ENCODE data around the gene NKX2-2. TPM values are rescaled to one million over a fixed set of nuclear protein-coding genes. Genes with fewer than 3 reads are reported as not detected.

NKX2-2 gene
- polyA plus RNA-seq, 4 donors, result 0.06 TPM; not detected in 3

Other genes starting within 250 kb of the NKX2-2 start
- gene XRN2, start 210.7 kb downstream of the NKX2-2 start, polyA plus RNA-seq (ENCODE audit: insufficient read length in 4 of 4), result 100 to 1,000 TPM in 1 of 4 donors, 10 to 100 TPM in 3; 91.0 to 105 (median 95.3) TPM
- gene NKX2-4, start 116.5 kb downstream of the NKX2-2 start, polyA plus RNA-seq (ENCODE audit: insufficient read length in 4 of 4), result not detected
- under 1 TPM in 2 of 4 donors, not detected in 2; 0.11 to 0.21 TPM for gene PAX1, start 191.6 kb upstream of the NKX2-2 start, polyA plus RNA-seq (ENCODE audit: insufficient read length in 4 of 4)